ENCODE measurements around the gene RAI1. TPM values are rescaled to one million over a fixed set of nuclear protein-coding genes. Genes with fewer than 3 reads are reported as not detected.

The RAI1 gene
- total RNA-seq, 2 donors from 2014 or later: 15.8 to 23.8 TPM

DNA sequence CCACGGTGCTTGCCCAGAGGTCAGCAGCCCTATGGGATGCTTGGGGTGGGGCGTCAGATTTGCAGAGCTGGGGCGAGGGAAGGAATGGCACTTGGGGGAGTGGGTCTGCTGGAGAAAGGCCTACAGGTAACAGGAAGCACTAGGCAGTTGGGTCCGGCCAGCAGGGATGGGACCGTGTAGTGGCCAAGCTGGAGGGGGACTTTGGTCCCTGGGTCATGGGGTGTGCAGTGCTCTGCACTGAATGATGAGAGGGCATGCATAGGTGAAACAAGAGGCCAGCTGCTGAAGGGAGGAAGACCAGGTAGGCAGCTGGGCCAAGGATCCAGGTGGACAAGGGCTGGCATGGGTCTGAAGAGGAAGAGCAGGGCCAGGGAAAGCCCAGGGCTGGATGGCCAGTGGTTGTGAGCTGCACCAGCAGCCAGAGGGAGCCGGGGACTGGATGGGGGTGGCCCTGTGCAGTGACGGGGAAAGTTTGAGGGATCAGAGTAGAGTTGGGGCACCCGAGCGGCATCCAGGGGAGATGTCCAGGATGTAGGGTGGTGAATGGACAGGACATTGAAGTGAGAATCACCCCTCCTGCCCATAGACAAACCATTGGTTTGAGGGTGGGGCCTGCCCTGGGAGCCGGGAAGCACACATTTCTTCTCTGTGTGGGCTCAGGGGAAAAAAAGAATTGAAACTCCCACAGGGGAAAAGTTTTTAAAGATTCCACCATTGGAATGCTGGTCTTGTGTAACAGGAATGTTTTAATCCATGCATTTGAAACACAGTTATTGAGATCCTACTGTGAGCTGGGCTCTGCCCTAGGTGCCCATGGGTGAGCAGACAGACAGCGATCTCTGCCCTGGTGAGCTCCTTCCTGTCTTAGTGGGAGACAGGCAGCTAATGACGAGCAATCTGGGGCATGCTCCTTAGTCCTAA is 25.1 kb downstream of the RAI1 start:
- intact Hi-C loops (cut with DNase I, micrococcal nuclease): no loop called here

GRCh38 chr17:17708295-17708694 is 27.0 kb downstream of the RAI1 start:
- no peak for ATAC-seq
- intact Hi-C loops (cut with DNase I, micrococcal nuclease): no loop called here
- DNase-seq: no peak

More for the DNA sequence above, 25.1 kb downstream of the RAI1 start:
- no peak for ATAC-seq
- no peak for DNase-seq

DNA sequence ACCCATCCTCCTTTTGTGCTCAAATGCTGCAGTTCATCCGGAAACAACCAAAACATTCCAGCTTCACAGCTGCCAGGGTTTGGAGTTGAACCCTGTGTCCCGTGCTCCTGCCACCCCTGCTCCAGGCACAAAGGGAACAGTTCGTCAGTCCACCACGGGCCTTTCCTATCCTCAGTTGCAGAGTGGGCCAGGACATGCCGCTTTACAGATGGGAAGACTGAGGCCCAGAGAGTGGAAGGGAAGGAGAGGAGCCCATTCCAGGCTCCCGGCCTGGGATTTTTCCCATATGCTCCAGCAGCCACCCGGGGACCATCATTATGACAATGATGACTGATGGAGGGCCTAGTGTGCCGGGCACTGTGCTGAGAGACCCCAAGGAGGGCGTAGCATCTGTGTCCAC is 27.6 kb downstream of the RAI1 start:
- DNase-seq: no peak
- intact Hi-C loops (cut with DNase I, micrococcal nuclease): no loop called here
- no peak for ATAC-seq

GRCh38 chr17:17709815-17710321 is 28.6 kb downstream of the RAI1 start:
- intact Hi-C loops (cut with DNase I, micrococcal nuclease): no loop called here
- ATAC-seq: no peak
- DNase-seq: no peak

- intact Hi-C loops (cut with DNase I, micrococcal nuclease): no loop called here
- DNase-seq (no peak), ATAC-seq (no peak)
These were observed 29.1 kb downstream of the RAI1 start for GRCh38 chr17:17710355-17710727.

DNA sequence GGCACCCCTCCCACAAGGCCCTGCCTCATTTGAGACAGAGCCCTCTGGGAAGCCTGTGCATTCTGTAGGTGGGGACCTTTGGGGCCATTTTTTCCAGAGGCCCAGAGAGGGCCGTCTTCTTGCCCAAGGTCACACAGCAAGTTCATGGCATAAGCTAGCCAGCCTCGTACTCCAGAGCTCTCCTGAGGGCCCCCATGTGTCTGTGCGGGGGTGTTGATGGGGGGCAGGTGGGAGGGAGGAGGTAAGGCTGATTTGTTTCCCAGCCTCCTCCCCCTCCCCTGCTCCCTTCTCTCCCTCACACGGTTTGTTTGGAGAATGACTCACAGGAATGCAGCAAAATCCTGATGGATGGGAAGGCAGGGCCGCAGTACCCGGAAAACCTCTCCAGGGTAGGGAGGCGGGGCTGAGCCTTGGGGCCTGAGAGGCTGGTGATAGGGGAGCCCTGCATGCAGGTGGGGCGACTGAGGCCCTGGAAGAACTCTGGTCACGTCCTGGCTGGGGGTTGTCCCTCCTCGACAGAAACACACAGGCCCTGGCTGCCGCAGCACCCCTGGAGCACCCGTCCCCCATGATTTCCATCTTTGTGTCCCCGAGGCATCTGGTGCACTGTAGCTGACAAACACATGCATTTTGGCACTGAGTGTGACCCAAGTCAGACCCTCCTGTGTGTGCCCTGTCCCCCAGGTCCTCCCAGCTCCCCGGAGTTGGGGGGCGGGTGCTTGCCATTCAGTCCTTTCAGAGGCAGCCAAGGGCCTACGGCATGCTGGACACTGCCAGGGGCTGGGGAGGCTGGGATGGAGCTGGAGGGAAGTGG is 29.7 kb downstream of the RAI1 start:
- peak; percentile 90 for ATAC-seq
- DNase-seq: peak; percentile 78 to 89
- intact Hi-C loops (cut with DNase I, micrococcal nuclease): no loop called here

DNA sequence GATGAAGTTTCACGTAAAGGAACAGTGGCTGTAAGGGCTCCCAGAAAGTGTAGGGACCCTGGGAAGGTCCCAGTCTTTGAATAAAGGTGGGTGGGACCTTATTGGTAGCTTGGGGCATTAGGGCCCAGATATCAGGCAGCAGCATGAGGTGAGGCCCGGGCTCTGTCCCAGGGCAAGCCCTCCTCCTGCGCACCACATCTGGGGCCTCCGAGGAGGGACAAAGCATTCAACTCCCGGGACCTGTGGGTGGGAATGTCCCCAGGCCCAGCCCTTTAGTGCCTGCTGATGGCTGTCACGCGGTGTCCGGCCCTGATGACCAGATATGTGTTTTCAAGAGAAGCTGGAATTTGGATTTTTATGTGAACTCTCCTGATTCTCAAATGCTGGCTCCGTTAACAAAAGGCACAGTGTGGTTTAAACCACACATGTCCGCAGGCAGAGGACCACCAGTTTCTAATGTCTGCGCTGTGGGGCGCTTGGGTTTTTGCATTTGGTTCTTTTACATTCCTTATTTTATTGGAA is 30.4 kb downstream of the RAI1 start:
- intact Hi-C loops (cut with DNase I, micrococcal nuclease): no loop called here
- DNase-seq: no peak
- no peak for ATAC-seq

DNA sequence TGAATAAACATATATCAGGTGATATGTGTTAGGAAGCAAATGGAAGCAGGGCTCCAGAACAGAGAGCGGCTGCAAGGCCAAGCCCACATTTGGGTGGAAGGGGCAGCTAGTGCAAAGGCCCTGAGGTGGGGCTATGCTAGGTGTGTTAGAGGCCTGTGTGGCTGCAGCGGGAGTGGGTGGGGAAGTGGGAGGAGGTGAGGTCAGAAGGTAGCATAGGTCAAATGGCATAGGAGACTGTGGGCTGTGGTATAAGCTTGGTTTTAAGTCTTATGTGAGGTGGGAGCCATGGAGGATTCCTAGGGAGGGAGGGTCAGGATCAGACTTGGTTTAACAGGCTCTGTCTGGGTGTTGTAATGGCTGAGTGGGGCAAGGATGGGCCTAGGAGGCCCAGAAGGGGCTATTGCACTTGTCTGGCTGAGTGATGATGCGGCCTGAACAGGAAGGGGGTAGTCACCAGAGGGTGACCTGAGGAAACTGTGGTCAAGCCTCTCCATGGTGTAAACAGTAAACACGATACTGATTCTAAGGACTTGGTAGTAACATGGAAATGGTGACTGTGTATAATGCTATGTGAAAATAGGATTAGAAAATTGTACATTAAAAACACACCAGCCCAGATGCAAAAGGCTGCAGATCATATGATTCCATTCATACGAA is 31.1 kb downstream of the RAI1 start:
- ATAC-seq: no peak
- DNase-seq: no peak
- intact Hi-C loops (cut with DNase I, micrococcal nuclease): no loop called here

DNA sequence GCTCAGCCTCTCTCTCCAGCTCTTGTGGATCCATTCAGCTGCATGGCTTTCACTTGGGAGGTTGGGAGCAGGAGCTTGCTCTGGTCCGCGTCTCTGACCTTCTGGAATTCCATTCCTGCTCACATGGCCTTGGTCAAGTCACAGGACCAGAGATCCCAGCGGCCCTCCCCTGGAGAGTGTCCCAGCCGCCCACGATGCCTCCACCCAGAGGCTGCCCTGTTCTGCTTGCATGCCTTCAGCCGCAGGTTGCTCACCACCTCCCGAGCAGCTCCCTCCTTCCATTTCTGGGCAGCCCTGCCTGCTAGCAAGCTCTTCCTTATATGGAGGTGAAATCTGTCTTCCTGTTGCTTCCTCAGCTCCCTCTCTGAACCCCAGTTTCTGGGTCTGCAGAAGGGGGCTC is 32.6 kb downstream of the RAI1 start:
- ATAC-seq: no peak
- DNase-seq: no peak
- intact Hi-C loops (cut with DNase I, micrococcal nuclease): no loop called here

DNA sequence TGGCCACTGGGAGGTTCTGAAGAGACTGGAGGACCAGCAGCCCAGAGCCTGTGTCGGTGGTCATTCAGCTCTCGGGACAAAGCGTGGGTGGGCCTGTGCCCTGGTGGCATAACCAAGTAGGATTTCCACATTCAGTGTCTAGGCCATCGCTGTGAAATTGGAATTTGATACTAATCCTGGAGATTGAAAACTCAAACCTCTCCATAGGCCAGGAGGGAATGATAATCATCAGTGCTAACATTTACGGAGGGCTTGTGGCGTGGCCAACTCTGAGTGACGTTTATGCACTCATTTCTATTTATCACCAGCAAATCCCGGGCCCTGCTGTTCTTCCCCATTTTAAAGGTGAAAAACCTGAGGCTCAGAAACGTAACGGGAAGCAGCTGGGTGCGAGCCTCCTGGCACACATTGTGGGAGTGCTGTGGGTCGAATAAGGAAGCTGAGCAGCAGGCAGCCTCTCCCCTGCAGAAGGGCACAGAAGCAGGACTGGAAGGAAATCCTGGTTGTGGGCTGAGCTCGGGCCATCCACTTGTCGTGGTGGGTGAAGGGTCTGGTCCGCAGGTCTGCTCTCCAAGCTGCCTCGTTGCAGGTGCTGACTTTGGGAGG is 33.1 kb downstream of the RAI1 start:
- no peak for DNase-seq
- ATAC-seq: peak; percentile 37
- intact Hi-C loops (cut with DNase I, micrococcal nuclease): no loop called here

- intact Hi-C loops (cut with DNase I, micrococcal nuclease): no loop called here
- no peak for ATAC-seq
These were observed 33.6 kb downstream of the RAI1 start for GRCh38 chr17:17714879-17715278.

GRCh38 chr17:17716837-17717523 is 35.7 kb downstream of the RAI1 start:
- intact Hi-C loops (cut with DNase I, micrococcal nuclease): no loop called here
- ATAC-seq (no peak), DNase-seq (no peak)

More at GRCh38 chr17:17714879-17715278, 33.6 kb downstream of the RAI1 start:
- DNase-seq: no peak

- DNase-seq: no peak
- intact Hi-C loops (cut with DNase I, micrococcal nuclease): no loop called here
- no peak for ATAC-seq
These were observed 37.0 kb downstream of the RAI1 start for GRCh38 chr17:17718251-17718650.

- ATAC-seq (no peak), DNase-seq (no peak)
- intact Hi-C loops (cut with DNase I, micrococcal nuclease): no loop called here
These were observed 38.1 kb downstream of the RAI1 start for GRCh38 chr17:17719199-17719940.

DNA sequence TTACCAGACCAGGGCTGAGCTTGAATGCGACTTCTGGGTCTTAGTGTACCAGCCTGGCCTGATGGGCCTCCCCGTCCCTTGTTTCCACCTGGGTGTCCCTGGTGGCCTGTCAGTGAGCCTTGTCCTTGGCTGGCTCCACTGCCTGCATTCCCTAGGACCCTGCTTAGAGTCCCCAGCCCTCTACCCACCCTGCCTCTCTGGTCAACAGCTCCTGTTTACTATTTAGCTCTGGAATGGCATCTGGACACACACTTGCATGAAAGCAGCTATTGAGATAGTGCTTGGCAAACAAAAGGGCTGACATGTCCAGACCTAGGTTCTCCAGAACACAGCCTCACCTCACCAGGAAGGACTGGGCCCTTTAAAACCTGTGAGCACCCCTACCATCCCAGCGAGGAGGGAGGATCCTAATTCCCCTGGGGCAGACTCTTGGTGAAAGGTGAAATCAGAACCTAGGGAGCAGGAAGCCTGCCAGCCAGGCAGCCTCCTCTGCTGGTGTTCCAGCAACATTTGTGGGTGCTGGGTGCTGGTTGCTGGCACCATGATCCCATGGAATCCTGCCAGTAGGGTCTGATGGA is 38.8 kb downstream of the RAI1 start:
- intact Hi-C loops (cut with DNase I, micrococcal nuclease): no loop called here
- ATAC-seq: peak; percentile 21
- DNase-seq: no peak

DNA sequence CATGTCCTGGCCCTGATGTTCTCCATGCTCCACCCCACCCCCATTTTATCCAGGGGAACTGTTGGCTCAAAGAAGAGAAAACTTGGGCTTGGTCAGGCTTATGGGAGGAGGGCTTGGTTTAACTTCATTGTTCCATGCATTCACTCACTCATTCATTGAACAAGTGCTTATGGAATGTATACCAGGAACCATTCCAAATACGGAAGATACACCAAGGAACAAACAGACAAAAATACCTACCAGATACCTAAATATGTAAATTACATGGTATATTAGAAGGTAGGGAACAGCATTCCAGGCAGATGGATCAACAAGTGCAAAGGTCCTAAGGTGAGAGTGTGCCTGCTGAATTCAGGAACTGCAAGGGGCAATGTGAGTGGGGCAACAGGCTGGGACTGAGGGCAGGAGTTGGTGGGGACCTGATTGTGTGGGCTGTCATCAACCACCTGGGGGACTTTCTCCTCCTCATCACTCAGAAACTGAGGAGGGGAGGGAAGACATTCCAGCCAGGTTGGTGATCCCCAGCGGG is 39.9 kb downstream of the RAI1 start:
- DNase-seq (no peak), ATAC-seq (no peak)
- intact Hi-C loops (cut with DNase I, micrococcal nuclease): no loop called here

Data from left colon (tissue), 2 donors.